ENCODE data around the gene GARRE1.

GARRE1 gene

GRCh38 chr19:34298891-34299520, 44.7 kb downstream of the GARRE1 start:
- no peak for DNase-seq

- no peak for DNase-seq
Measured at GRCh38 chr19:34299576-34299975, 45.2 kb downstream of the GARRE1 start.

- no peak for DNase-seq
Measured at GRCh38 chr19:34300380-34300779, 46.0 kb downstream of the GARRE1 start.

GRCh38 chr19:34300962-34301361, 46.6 kb downstream of the GARRE1 start:
- DNase-seq, result no peak

All from retina (tissue), 1 donor.